ENCODE results near the gene TNFAIP8L1.
A peak's percentile ranks its signal among the peaks of the same experiment; 100 is the strongest.

TNFAIP8L1 gene

DNA sequence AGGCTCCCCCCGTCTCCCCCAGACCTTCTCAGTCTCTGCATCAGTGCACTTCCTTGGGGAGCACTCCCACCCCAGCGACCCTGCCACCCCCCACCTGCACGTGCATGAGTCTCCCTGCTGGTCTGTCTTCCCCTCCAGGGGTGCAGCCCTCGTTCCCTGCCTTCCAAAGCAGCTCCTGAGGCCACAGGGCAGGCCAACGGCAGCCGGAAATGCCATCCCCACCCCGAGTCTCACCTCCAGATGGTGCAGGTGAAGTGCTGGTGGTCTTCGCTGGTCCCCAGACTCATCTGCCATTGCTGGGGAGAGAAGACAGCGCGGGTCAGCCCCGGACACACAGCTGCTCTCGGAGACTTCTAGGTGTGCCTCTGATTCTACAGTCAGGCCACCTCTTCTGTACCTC lies 25.3 kb downstream of the TNFAIP8L1 start:
- H3K27ac ChIP-seq (ENCODE audit: low read length), result no peak overlapping the region
- H3K9me3 ChIP-seq (replicated peaks; ENCODE audit: insufficient read depth, low read length), result no peaks in the 10 kb centered on the region
- peaks cover 45% of the 10 kb centered on the region for H3K79me2 ChIP-seq (ENCODE audit: low read length)
- H3K9ac ChIP-seq (ENCODE audit: low read length), result no peak overlapping the region
- DNase-seq, result no peak
- H3F3A ChIP-seq (ENCODE audit: insufficient read depth, low read length), result no peaks in the 10 kb centered on the region
- H2AFZ ChIP-seq (ENCODE audit: low read length), result no peak overlapping the region
- H3K4me2 ChIP-seq (ENCODE audit: low read depth, low read length), result no peak overlapping the region
- peaks cover 10% of the 10 kb centered on the region; the same call in 1 of the 2 replicates for H3K36me3 ChIP-seq (replicated peaks; ENCODE audit: insufficient read depth, low read length)
- H3K9me2 ChIP-seq (replicated peaks; ENCODE audit: insufficient read depth, low read length), result no peaks in the 10 kb centered on the region
- peaks cover 7% of the 10 kb centered on the region; the same call in 1 of the 2 replicates for H3K4me1 ChIP-seq (ENCODE audit: low read length)
- no peaks in the 10 kb centered on the region for H4K20me1 ChIP-seq (ENCODE audit: insufficient read depth, low read length)
- TF ChIP-seq EZH2 (optimal IDR thresholded peaks at IDR 0.05; ENCODE audit: low read depth, low read length) (no peak), EZH2phosphoT487 (IDR thresholded peaks at IDR 0.05; ENCODE audit: low read length) (no peak)
- TF ChIP-seq, protein P1, sequence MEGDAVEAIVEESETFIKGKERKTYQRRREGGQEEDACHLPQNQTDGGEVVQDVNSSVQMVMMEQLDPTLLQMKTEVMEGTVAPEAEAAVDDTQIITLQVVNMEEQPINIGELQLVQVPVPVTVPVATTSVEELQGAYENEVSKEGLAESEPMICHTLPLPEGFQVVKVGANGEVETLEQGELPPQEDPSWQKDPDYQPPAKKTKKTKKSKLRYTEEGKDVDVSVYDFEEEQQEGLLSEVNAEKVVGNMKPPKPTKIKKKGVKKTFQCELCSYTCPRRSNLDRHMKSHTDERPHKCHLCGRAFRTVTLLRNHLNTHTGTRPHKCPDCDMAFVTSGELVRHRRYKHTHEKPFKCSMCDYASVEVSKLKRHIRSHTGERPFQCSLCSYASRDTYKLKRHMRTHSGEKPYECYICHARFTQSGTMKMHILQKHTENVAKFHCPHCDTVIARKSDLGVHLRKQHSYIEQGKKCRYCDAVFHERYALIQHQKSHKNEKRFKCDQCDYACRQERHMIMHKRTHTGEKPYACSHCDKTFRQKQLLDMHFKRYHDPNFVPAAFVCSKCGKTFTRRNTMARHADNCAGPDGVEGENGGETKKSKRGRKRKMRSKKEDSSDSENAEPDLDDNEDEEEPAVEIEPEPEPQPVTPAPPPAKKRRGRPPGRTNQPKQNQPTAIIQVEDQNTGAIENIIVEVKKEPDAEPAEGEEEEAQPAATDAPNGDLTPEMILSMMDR (IDR thresholded peaks at IDR 0.05; ENCODE audit: low read length), result no peak
- no peak overlapping the region for H3K4me3 ChIP-seq (ENCODE audit: low read length)
- H3K27me3 ChIP-seq (replicated peaks; ENCODE audit: insufficient read depth, low read length), result no peaks in the 10 kb centered on the region

DNA sequence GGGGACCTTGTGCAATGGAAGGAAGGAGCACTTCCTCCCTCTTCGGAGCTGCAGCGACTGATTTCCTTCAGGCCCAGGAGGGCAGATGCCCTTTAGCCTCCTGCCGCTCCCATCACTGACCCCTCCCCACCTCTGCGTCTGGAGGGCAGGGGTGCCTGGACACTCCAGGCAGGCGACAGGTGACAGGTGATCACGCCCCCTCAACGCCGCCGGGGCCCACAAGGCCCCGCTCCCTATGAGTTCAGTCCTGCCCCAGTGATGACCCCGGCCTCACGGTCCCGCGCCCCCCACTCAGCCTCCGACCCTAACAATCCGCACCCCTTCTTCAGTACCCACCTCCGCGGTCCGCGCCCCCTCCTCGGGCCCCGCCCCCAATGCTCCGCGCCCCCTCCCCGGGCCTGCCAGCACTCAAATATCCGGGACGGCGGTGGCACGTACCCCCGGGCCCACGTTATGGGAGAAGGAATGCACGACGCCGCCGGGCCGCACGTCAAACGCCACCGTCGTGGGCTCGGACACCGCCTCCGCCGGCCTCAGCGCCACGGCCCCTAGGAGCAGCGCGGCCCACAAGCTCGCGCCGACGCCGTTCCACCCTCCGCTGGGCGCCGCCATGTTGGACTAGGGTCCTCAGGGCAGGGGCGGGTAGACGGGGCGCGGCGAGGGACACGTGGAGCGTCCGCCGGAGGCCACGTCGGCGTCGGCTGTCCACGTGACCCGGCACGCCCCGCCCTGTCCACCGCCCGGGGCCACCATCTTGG lies 30.6 kb downstream of the TNFAIP8L1 start, which contains the start of gene MYDGF:
TSS of gene MYDGF (minus strand) at position 620 of the 758 bp plus-strand sequence. CDS start at position 612, 8 bp downstream.
- DNase-seq, result peak; percentile 96
- Histone ChIP-seq H3K79me2 (ENCODE audit: low read length) (peaks cover 38% of the 10 kb centered on the region), H3K27ac (ENCODE audit: low read length) (no peak within 1 kb of the TSS), H3K4me2 (ENCODE audit: low read depth, low read length) (peak within 1 kb of the TSS; percentile 98), H3K9ac (ENCODE audit: low read length) (peak within 1 kb of the TSS; percentile 89), H3K27me3 (replicated peaks; ENCODE audit: insufficient read depth, low read length) (no peaks in the 10 kb centered on the region), H3K9me2 (replicated peaks; ENCODE audit: insufficient read depth, low read length) (no peaks in the 10 kb centered on the region), H3F3A (ENCODE audit: insufficient read depth, low read length) (peaks cover 16% of the 10 kb centered on the region; the same call in 1 of the 2 replicates), H3K9me3 (replicated peaks; ENCODE audit: insufficient read depth, low read length) (no peaks in the 10 kb centered on the region), H3K4me3 (ENCODE audit: low read length) (peak within 1 kb of the TSS; percentile 98), H3K36me3 (replicated peaks; ENCODE audit: insufficient read depth, low read length) (peaks cover 6% of the 10 kb centered on the region; the same call in 1 of the 2 replicates), H4K20me1 (ENCODE audit: insufficient read depth, low read length) (no peaks in the 10 kb centered on the region), H3K4me1 (ENCODE audit: low read length) (peaks cover 7% of the 10 kb centered on the region; the same call in 1 of the 2 replicates), H2AFZ (ENCODE audit: low read length) (peak within 1 kb of the TSS; percentile 76)
- TF ChIP-seq, protein P1 (IDR thresholded peaks at IDR 0.05; ENCODE audit: low read length), result no peak
- TF ChIP-seq EZH2 (optimal IDR thresholded peaks at IDR 0.05; ENCODE audit: low read depth, low read length), result no peak
- no peak for TF ChIP-seq EZH2phosphoT487 (IDR thresholded peaks at IDR 0.05; ENCODE audit: low read length)

DNA sequence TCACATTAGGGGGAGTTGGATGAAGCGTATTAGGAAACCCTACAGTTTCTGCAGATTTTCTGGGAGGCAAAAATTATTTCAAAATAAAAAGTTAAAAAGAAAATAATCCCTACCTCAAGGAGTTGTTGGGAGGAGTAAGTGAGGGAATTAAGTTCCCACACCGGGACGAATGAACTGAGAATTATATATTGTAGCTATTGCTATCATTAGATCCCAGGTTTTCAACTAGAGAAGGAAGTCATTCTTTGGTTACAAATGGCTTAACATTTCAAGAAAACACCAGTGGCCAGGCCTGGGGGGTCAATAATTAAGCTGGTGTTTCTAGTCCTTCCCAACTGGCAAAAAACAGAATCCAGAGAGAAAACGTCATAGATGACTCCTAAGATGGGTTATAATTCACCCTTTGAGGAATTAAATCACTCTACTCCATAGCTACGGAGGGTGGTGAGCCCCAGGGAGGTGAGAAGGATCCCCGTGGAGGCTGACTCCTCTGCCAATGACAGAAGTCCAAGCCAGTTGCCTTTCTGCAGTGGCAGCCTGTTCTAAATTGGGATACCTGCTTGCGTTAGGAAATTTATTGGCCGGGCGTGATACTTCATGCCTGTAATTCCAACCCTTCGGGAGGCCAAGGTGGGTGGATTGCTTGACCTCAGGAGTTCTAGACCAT lies 32.0 kb downstream of the TNFAIP8L1 start:
- Histone ChIP-seq H3K9me3 (replicated peaks; ENCODE audit: insufficient read depth, low read length) (no peaks in the 10 kb centered on the region), H2AFZ (ENCODE audit: low read length) (no peak overlapping the region), H3K27ac (ENCODE audit: low read length) (no peak overlapping the region), H3K4me2 (ENCODE audit: low read depth, low read length) (no peak overlapping the region), H3K4me1 (ENCODE audit: low read length) (peaks cover 7% of the 10 kb centered on the region; the same call in 1 of the 2 replicates), H3K36me3 (replicated peaks; ENCODE audit: insufficient read depth, low read length) (0 out of 2 replicates have a peak, but pooled peaks cover 6% of the 10 kb centered on the region), H3F3A (ENCODE audit: insufficient read depth, low read length) (peaks cover 16% of the 10 kb centered on the region; the same call in 1 of the 2 replicates), H3K4me3 (ENCODE audit: low read length) (no peak overlapping the region), H3K79me2 (ENCODE audit: low read length) (peaks cover 32% of the 10 kb centered on the region), H3K9me2 (replicated peaks; ENCODE audit: insufficient read depth, low read length) (no peaks in the 10 kb centered on the region), H3K9ac (ENCODE audit: low read length) (no peak overlapping the region), H3K27me3 (replicated peaks; ENCODE audit: insufficient read depth, low read length) (no peaks in the 10 kb centered on the region), H4K20me1 (ENCODE audit: insufficient read depth, low read length) (no peaks in the 10 kb centered on the region)
- TF ChIP-seq EZH2phosphoT487 (IDR thresholded peaks at IDR 0.05; ENCODE audit: low read length) (no peak), EZH2 (optimal IDR thresholded peaks at IDR 0.05; ENCODE audit: low read depth, low read length) (no peak)
- TF ChIP-seq, protein P1 (IDR thresholded peaks at IDR 0.05; ENCODE audit: low read length), result no peak
- DNase-seq, result no peak
